ENCODE data around the gene CDHR1. TPM values are rescaled to one million over a fixed set of nuclear protein-coding genes. Genes with fewer than 3 reads are reported as not detected.

The CDHR1 gene
- total RNA-seq, 1 experiment from 2014 or later, result 6.6 TPM

- H3K79me1 ChIP-seq (ENCODE audit: insufficient read depth, low read depth, low read length, poor library complexity, severe bottlenecking), result no peaks in the 10 kb centered on the region
- H3K23ac ChIP-seq (ENCODE audit: insufficient read length, low read depth, low read length), result no peak overlapping the region
- H2BK20ac ChIP-seq (ENCODE audit: low read depth, low read length, poor library complexity, severe bottlenecking), result no peak overlapping the region
- Mint-ChIP-seq H3K9me3 (no peaks in the 10 kb centered on the region; a peak in 1 of 5 replicates), H3K27me3 (ENCODE audit: low read depth) (peaks cover 67% of the 10 kb centered on the region), H3K4me3 (no peak overlapping the region), H3K36me3 (ENCODE audit: insufficient read depth in 1 of 3, low read depth in 3 of 3) (peaks cover 0 to under 1% (median 0%) of the 10 kb centered on the region in 3 experiments; a peak in 3 of 7 replicates), H3K27ac (no peak overlapping the region), H3K4me1 (peaks cover 7 to 9% of the 10 kb centered on the region in 2 experiments)
- H3K56ac ChIP-seq (ENCODE audit: insufficient read length, low read depth, low read length), result no peak overlapping the region
- TF ChIP-seq CTCF (conservative IDR thresholded peaks at IDR 0.05), result no peak
- no peak overlapping the region for H2BK15ac ChIP-seq (ENCODE audit: low read depth, low read length)
- H2BK5ac ChIP-seq (ENCODE audit: insufficient read length, low read length), result no peak overlapping the region
- no peaks in the 10 kb centered on the region for H4K20me1 ChIP-seq (ENCODE audit: control insufficient read depth, insufficient read depth, insufficient read length)
- H3K9me3 ChIP-seq (ENCODE audit: control insufficient read depth, low read depth, low read length), result no peaks in the 10 kb centered on the region
- no peak overlapping the region for H2AK5ac ChIP-seq (ENCODE audit: insufficient read length, low read length)
- H2AFZ ChIP-seq (ENCODE audit: low read length), result no peak overlapping the region
- H3K23me2 ChIP-seq (ENCODE audit: insufficient read length, low read depth, low read length, poor library complexity, severe bottlenecking), result peaks cover 12% of the 10 kb centered on the region
- no peak overlapping the region for H2BK120ac ChIP-seq (ENCODE audit: low read depth, low read length, poor library complexity, severe bottlenecking)
- H4K5ac ChIP-seq (ENCODE audit: insufficient read length, low read depth, low read length), result no peak overlapping the region
- no peak overlapping the region for H3K4ac ChIP-seq (ENCODE audit: low read depth, low read length)
- DNase-seq, result no peak
- WGBS (ENCODE audit: extremely low coverage, insufficient read length, low lambda C conversion rate), result no CpG with 5 or more reads among the region's 2 CpGs
- H3T11ph ChIP-seq (ENCODE audit: low read length), result no peak overlapping the region
- H3K79me2 ChIP-seq (ENCODE audit: insufficient read depth, low read length), result no peaks in the 10 kb centered on the region
- no peak overlapping the region for H3K27ac ChIP-seq (ENCODE audit: insufficient read length, low read depth, low read length)
- no peak overlapping the region for H2BK12ac ChIP-seq (ENCODE audit: insufficient read length, low read depth, low read length)
- H3K9ac ChIP-seq (ENCODE audit: extremely low read depth, insufficient read length, low read length), result no peak overlapping the region
- peaks cover 17% of the 10 kb centered on the region for H3K27me3 ChIP-seq (ENCODE audit: insufficient read depth, low read length)
- H3K4me1 ChIP-seq (ENCODE audit: insufficient read depth, low read length), result no peaks in the 10 kb centered on the region; the same call in 1 of the 2 replicates
- H3K18ac ChIP-seq (ENCODE audit: insufficient read length, low read depth, low read length), result no peak overlapping the region
- no peak overlapping the region for H4K91ac ChIP-seq (ENCODE audit: insufficient read length, low read depth, low read length)
- H4K8ac ChIP-seq (replicated peaks; ENCODE audit: insufficient read length, low read depth, low read length), result no peak overlapping the region
- no peak overlapping the region for H3K4me2 ChIP-seq (ENCODE audit: insufficient read depth, insufficient read length, low read length)
- H3K14ac ChIP-seq (ENCODE audit: insufficient read depth, low read length), result no peak overlapping the region
Measured at GRCh38 chr10:84193327-84193726, 1.0 kb upstream of the CDHR1 start.

All from H9 (cell line).